ENCODE measurements around the gene KRT10.
"Not testable (repeated sequence)": the region's sequence is repeated elsewhere in the genome, so short reads cannot be mapped to it uniquely, and the experiment has no call there.

KRT10 gene

DNA sequence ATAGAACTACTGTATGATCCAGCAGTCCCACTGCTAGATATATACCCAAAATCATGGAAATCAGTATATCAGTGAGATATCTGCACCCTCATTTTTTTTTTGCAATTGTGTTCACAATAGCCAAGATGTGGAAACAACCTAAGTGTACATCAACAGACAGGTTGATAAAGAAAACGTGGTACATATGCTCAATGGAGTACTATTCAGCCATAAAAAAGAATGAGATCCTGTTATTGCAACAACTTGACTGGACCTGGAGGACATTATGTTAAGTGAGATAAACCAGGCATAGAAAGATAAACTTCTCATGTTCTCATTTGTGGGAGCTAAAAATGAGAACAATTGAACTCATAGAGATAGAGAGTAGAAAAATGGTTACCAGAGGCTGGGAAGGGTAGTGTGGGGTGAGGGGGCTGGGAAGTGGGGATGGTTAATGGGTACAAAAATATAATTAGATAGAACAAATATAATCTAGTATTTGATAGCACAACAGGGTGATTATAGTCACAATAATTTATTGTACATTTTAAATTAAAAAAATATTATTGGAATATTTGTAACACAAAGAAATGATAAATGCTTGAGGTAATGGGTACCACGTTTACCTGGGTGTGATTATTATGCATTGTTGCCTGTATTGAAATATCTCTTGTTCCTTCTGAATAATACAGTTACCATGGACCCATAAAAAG is 7.8 kb upstream of the KRT10 start:
- no peak for DNase-seq

DNA sequence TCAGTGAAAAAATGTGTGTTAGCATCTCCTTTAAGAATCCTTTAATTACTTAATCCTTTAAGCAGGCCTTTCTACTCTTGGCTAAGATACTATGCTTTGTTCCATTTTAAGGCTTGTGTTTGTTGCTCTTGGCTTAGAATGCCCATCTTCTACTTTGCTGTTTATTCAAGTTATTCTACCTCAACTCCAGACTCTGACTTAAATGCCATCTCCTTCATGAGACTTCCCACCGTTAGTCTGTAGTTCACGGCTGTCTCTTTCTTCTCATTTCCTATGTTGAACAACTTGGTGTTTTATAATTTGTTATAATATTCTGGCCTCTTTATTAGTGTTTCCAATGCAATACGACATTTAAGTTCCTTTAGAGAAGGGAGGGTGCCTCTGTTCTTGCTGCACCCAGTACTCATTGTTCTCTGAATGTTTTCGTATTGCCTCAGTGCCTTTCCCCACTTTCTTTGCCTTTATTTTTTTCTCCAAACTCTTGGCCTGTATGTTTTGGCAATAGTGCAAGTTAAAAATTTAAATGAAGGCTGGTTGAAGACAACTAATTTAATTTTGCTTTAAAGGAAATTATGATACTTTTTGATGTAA is 6.1 kb upstream of the KRT10 start:
- DNase-seq: no peak

DNA sequence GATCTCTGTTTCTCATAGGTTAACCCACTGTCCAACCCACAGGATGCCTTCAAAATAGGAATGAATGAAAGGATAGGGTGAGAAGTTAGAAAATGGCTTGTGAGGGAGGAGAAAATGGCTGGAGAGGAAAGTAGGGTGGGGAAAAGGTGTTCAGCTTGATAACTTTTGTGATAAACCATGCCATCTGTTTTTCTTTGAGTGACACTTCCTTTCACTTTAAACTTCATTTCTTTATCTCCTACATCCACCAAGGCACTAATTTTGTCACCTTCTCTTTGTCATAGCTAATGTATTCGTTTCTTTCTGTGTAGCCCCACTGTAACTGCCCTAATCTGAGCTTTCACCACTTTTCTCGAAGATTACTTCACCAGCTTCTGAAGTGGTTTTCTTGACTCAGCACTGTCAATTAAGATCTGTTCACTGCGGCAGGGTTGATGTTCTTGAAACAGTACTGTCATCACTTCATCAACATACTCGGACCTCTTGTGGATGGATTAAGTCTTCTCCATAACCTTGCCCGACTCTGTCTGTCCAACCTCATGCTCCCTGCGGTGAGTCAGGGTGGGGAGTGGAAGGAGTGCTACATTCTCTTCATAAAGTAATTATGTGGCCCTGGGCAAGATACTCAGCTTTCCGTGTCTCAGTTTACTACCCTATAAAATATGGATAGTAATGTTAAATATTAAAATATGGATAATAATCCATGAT is 5.5 kb upstream of the KRT10 start:
- DNase-seq: no peak

DNA sequence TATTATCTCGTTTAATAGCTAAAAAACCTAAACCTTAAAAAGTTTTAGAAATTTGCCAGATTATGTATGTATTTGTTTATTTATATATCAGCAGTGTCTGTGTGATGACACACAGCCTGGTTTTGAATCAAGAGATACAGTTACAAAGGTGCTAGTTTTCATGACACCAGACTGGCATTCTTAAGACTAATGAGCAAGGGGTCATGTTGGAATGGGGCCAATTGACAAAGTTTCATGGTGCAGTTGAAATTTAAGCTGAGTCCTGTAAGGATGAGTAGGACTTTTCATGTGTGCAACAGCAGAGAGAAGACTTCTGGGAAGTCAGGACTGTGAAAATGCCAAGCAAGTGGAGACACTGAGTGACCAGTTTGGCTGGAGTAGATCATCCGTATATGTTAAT is 3.2 kb upstream of the KRT10 start:
- no peak for DNase-seq

DNA sequence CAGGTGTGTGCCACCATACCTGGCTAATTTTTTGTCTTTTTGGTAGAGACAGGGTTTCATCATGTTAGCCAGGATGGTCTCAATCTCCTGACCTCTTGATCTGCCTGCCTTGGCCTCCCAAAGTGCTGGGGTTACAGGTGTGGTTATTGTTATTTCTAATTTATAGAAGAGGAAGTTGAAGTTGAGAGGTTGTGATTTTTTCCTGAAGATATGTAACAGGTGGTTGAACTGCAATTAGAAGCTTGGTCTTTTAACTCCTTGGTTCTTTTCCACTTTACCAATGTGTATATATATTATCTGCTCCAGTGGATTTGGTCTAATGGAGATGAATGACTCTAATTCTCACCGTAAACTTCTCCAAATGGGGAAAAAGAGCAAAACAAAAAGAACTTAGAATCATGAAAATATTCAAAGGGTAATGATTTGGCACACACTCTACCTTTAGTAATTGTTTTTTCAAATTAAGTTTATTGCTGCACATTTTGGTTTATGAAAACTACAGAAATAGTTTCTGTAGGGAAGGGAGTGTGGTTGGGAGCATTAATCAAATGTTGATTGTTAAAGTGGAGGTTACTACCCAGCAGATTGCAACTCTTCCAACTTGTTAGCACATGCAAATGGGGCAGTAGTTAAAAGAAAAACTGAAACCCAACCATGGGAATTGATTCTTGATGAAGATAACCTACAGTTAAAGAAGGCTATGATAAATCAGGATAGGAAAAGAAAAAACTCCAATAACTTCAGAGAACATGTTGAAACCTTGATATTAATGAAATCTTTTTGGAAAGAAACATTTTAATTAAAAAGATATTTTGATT is 1.8 kb upstream of the KRT10 start:
- no peak for DNase-seq

DNA sequence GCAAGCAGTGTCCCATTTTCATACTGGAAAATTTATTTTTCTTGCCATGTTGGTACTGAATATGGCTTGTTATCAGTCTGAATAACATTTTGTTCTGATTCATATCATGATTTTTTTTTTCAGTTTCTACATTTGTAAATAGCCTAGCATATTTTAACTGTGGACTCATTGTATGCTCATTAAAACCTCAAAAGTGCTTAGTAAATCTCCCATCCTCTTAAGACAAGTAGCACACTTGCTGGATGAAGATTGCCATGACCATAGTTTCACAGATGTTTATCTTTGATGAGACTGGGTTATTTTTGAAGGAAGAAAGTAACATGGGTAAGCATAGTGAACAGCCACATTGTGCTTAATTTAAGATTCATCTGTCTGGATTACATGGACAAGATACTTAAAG is 878 bp downstream of the KRT10 start:
- DNase-seq: no peak

DNA sequence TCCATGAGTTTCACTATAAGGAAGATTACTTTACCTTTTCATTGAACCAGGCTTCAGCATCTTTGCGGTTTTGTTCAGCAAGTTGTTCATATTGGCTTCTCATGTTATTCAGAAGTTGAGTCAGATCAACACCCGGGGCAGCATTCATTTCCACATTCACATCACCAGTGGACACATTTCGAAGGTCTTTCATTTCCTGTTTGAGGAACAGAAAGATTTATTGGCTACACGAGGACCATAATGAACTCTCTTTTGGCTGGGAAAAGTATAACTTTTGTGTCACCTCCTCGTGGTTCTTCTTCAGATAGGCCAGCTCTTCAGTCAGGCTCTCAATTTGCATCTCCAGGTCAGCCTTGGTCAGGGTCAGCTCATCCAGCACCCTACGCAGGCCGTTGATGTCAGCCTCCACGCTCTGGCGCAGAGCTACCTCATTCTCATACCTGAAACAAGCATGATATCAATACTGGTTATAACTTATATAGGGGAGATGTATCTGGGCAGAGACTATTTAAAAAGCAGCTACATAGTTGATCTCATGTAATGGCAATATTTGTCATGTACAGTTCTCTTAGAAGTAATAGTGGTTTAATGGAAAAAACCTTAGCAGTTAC is 2.1 kb downstream of the KRT10 start:
- DNase-seq: no peak

DNA sequence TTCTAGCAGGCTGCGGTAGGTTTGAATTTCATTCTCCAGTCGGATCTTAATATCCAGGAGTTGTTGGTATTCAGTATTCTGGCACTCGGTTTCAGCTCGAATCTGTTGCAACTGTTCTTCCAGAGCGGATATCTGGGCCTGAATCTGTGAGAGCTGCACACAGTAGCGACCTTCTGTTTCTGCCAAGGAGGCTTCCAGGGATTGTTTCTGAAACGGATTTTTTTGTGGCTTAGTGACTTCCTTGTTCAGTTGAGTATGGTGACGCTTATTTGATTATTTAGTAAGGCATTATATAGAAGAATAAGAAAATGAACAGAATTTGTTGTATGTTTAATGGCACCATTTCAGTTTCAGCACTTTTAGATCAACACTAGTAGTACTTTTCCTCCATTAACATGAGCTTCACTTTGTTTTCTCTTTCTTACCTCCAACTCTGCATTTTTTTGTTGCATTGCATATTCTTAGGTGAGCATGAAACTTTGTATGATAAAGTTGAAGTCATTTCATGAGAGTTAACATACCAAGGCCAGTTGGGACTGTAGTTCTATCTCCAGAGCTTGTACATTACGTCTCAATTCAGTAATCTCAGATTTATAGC is 2.8 kb downstream of the KRT10 start:
- DNase-seq: no peak

DNA sequence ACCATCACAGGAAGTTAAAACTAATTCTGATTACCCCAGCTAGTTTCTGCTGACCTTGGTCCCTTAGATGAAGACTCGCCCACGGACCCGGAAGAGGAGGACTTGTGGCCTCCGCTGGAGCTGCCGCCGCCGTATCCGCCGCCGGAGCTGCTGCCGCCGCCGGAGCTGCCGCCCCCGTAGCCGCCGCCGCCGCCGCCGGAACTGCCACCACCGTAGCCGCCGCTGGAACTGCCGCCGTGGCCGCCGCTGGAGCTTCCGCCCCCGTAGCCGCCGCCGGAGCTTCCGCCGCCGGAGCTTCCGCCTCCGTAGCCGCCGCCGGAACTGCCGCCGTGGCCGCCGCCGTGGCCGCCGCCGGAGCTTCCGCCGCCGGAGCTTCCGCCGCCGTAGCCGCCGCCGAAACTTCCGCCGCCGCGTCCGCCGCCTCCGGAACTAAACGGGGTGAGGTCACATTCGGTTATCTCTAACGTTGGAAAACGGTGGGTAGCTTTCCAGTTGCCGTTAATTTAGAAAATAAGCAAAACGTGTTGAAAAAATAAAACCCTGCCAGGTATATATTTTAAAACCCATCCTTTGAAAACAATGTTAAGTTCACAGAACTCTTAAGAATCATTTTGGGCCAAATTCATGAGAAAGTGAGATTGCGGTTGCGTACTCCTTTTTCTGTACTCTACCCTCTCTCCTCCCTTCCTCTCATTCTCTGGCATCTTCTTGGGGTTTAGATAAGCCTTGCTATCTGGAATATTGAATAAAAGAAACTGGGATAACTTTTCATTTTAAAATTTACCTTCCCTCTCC is 3.5 kb downstream of the KRT10 start:
- DNase-seq: peak; percentile 21

DNA sequence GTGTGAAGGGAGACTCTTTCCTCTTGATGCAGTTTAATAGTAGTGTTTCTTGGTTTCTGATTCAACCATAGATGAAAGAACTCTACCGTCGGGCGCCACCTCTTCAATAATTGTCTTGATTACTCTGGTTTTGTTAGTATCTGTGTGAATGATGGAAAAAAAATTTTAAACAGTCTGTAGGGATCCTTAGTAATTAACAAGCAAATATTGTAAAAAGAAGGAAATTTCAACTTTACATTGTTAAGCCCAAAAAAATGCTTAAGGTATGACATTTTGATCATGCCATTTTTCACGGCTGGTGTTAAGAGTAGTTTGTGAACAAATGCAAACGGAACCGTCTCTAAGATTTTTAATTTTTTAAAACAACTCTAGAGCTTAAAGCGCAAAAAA is 4.1 kb downstream of the KRT10 start:
- no peak for DNase-seq

DNA sequence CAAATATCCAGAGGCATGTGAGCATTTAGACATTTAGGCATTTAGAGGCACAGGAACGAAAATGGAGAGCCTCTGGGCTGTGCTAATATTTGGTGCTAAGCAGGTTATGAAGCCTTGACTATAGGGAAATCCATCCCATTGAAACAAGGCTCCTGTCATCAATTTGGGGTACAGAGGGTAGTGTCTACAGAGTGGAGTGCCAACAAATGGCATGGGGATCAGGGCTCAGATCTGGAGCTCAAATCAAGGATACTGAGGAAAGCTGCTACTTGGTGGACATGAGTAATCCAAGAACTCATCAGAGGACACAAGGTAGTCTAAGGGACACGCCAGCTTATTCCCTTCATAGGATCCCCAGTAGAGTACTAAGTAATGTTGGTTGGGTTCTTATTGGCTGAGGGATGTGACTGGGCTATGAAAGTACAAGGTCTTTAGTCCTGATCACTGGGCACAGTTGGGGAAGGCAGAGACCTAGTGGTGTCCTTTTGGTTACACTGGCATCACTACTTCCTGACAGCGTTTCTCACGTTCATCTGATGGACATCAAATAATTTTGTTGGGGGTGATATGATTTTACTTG is 5.2 kb downstream of the KRT10 start:
- DNase-seq: no peak

DNA sequence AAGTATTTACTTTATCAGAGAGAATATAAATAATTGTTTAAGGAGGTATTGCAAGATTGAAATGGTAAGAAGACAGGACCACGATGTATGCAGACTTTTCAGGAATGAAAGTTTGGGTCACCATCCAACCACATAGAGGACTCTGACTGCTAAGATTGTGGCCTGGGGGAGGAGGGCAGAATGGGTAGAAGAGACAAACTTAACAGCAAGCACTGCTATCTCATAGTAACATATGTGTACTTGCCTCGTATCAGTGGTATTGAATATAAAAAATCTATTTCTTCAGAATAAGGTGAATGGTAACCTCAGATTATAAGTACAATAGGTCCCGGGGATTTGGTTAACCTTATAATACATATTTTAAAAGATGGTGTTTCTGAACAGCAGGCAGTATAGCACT is 5.8 kb downstream of the KRT10 start:
- DNase-seq: no peak

DNA sequence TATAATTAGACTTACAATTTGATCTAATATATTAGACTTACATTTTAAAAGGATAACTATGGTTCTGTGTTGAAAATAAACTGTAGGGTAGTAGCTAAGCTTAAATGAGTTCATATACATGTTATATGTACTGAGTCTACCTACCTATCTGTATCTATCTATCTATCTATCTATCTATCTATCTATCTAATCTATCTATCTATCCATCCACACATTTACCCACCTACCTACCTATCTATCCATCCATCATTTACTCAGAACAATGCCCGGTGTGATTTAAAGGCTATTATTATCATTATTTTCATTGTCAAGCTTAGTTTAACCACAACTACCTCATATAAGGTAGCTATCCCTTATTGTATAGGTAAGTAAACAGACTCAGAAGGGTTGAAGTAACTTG is 7.0 kb downstream of the KRT10 start:
- no peak for DNase-seq

DNA sequence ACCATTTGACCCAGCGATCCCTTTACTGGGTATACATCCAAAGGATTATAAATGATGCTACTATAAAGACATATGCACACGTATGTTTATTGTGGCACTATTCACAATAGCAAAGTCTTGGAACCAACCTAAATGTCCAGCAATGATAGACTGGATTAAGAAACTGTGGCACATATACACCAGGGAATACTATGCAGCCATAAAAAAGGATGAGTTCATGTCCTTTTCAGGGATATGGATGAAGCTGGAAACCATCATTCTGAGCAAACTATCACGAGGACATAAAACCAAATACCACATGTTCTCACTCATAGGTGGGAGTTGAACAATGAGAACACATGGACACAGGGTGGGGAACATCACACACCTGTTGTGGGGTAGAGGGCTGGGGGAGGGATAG is 7.8 kb downstream of the KRT10 start:
- DNase-seq: not testable (repeated sequence)

DNA sequence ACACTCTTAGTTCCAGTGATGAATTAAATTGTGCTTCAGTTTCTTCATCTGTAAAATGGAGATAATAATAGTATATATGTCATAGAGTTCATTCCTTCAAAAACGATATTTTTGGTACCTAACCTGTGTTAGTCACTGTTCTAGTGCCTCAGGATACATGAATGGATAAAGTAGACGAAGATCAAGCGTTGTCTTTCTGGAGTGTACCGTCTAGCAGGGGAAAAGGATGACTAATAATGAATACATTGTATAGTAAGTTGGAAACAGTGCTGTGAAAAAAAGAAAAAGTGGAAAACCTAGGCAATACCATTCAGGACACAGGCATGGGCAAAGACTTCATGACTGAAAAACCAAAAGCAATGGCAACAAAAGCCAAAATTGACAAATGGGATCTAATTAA is 8.6 kb downstream of the KRT10 start:
- no peak for DNase-seq

DNA sequence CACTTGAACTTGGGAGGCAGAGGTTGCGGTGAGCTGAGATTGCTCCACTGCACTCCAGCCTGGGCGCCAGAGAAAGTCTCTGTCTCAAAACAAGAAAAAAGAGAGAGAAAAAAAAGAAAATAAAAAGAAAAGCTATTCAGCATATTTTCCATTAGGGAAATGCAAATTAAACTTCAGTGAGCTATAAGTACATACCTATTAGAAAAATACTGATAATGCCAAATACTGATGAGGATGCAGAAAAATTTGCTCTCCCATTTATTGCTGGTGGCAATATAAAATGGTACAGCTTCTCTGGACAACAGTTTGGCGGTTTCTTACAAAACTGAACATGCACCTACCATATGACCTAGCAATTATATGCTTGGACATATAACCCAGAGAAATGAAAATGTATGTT is 9.8 kb downstream of the KRT10 start:
- no peak for DNase-seq

DNA sequence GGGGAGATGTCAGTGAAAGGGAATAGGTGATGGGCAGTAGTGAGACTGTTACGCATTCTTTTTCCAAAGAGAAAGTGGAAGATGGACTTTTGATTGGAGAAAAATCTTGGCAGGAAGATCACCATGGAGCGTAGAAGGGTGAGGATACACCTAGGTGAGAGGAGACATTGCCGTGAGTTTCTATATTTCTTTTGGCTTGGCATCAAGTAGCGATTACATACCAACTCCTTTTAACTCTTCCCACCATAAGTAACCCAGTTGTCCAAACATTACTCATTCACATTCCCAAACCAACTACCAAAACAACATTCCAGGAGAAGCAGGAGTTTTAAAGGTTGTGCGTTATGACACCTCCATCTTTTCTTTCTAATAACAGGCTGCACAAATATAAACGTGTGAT is 11.9 kb downstream of the KRT10 start:
- DNase-seq: no peak

DNA sequence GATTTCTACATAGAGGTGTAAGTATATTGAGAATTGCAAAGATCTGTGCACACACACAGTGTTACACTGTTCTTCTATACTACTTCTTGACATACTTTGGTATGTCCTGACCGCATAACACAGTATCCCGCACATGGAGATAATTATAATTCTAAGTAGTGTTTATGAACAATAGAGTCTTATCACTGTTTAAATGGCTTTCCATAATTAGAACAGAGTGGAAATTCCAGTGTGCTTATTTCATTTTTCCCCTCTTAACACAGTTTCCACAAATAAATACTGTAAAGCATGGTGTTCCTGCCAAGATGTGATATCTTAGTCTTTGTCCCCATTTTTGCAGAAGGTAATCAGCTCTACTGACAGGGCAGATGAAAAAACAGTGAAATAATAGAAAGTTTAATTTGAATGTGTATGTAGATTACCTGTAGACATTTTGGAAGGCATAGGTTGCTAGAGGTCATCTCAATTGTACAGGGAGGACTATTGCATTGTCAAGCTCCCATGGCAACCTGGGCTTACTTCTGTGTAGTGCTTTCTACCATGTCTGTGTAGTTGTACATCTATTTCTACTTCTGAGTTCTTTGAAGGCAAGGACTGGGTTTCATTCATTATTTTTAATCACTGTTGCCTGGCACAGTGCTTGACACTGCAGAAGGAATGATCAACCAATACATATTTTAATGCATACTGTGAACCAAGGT is 12.5 kb downstream of the KRT10 start:
- no peak for DNase-seq

DNA sequence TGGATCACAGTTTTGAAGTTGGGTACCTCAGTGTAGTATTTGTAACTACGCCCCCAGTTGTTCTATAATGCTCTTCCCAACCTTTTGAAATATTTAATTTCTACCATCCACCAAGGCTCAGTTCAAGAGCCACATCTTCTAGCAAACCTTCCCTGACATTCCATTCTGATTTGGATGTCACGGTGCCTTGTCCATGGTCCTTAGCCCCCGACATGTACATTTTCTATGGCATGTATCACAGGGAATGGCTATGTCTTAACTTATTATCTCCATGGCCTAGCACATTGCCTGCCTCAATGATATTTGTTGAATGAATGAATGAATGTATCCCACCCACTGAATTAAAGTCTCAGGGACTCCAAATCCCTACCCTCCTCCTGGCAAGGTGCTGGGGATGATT is 16.3 kb downstream of the KRT10 start:
- no peak for DNase-seq

DNA sequence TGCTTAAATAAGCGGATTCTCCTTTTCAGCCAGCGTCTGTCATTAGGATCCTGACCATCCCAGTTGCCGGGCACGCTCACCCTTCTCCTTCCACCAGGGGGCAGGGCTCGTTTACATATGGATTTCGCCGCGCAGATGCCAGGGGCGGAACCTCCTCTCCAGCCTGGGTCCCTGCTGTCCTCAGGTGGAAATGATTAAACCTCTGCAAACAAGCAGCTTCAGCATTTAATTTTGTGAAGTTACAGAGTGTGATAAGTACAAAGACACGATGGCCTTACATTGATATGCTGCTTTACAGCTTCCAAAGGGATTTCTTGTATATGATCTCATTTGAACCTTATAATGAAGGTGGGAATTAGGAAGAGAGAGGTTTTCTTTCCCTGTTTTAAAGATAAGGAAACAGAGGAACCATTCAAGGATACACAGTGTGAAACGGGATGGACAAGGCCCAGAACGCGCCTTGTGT is 18.8 kb downstream of the KRT10 start:
- DNase-seq: peak; percentile 32

DNA sequence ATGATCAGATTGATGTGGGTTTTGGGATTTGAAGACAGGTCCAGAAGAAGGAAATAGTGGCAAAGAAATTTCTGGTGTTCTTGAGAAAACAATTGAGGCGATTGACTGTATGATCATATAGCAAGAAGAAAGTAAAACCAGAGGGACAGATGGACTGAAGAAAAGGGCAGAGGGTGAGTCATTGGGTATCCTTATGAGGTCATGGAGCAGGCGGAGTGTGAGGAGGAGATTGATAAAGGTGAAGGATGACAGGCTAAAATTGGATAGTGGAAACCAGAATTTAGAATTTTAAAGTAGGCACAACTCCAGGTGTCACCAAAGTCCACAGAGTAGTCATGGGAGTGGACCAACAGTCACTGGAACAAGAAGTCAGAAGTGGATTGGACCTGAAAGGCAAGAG is 21.3 kb downstream of the KRT10 start:
- DNase-seq: no peak

Measured in NCI-H1417 treated with DMSO at 0.1 percent for 48 hours (cell line).